MM.1S (cell line): Measurements from ENCODE around the gene CLDND2.

Experiments
- DNase-seq: peaks from one replicate; pipeline ENCODE4 v3.0.0-alpha.2; 2015
- H2AFZ ChIP-seq: fragments of 300-600 bp; sonication (generic); 2 replicates; pipeline ENCODE4 v1.6.0; 2016; ENCODE audit warnings: antibody characterized with exemption, low read length
- H3F3A ChIP-seq: fragments of 300-600 bp; sonication (generic); 2 replicates; pipeline ENCODE4 v1.6.1; 2016; ENCODE audit warnings: mild to moderate bottlenecking, antibody characterized with exemption, low read length, moderate library complexity, mixed read lengths; ENCODE audit not compliant: insufficient read depth
- H3K27ac ChIP-seq: fragments of 300-600 bp; sonication (generic); 2 replicates; pipeline ENCODE4 v1.5.1; 2016; ENCODE audit warnings: mild to moderate bottlenecking, low read length
- H3K27me3 ChIP-seq: fragments of 300-600 bp; sonication (generic); replicated peaks from 2 replicates; pipeline ENCODE4 v1.6.0; 2016; ENCODE audit warnings: low read length; ENCODE audit not compliant: insufficient read depth
- H3K36me3 ChIP-seq: fragments of 300-600 bp; sonication (generic); replicated peaks from 2 replicates; pipeline ENCODE4 v1.6.1; 2016; ENCODE audit warnings: mild to moderate bottlenecking, low read length, mixed read lengths; ENCODE audit not compliant: insufficient read depth
- H3K4me1 ChIP-seq: fragments of 300-600 bp; sonication (generic); 2 replicates; pipeline ENCODE4 v1.6.1; 2016; ENCODE audit warnings: low read length, mixed read lengths
- H3K4me2 ChIP-seq: fragments of 300-600 bp; sonication (generic); 2 replicates; pipeline ENCODE4 v1.6.0; 2016; ENCODE audit warnings: low read depth, low read length
- H3K4me3 ChIP-seq: fragments of 300-600 bp; sonication (generic); 2 replicates; pipeline ENCODE4 v1.5.1; 2016; ENCODE audit warnings: low read length, mixed read lengths
- H3K79me2 ChIP-seq: fragments of 300-600 bp; sonication (generic); 2 replicates; pipeline ENCODE4 v1.6.1; 2016; ENCODE audit warnings: mixed run types, low read length, mixed read lengths
- H3K9ac ChIP-seq: fragments of 300-600 bp; sonication (generic); 2 replicates; pipeline ENCODE4 v1.6.1; 2016; ENCODE audit warnings: low read length, mixed read lengths
- H3K9me2 ChIP-seq: fragments of 300-600 bp; sonication (generic); replicated peaks from 2 replicates; pipeline ENCODE4 v1.6.1; 2016; ENCODE audit warnings: mild to moderate bottlenecking, low read length, mixed read lengths; ENCODE audit not compliant: insufficient read depth
- H3K9me3 ChIP-seq: fragments of 300-600 bp; sonication (generic); replicated peaks from 2 replicates; pipeline ENCODE4 v1.6.1; 2016; ENCODE audit warnings: mild to moderate bottlenecking, low read length, mixed read lengths; ENCODE audit not compliant: insufficient read depth
- H4K20me1 ChIP-seq: fragments of 300-600 bp; sonication (generic); 2 replicates; pipeline ENCODE4 v1.6.1; 2016; ENCODE audit warnings: mild to moderate bottlenecking, low read length, moderate library complexity, mixed read lengths; ENCODE audit not compliant: insufficient read depth
- EZH2 ChIP-seq: fragments of 300-600 bp; sonication (generic); optimal IDR thresholded peaks from 2 replicates; pipeline ENCODE3; 2017; ENCODE audit warnings: low read depth, mild to moderate bottlenecking, antibody characterized with exemption, low read length, mixed read lengths
- EZH2phosphoT487 ChIP-seq: fragments of 300-600 bp; sonication (generic); IDR thresholded peaks from 2 replicates; pipeline ENCODE4 v1.6.1; 2018; ENCODE audit warnings: antibody characterized with exemption, low read length
- TF ChIP-seq, protein P1 (sequence below): fragments of 300-600 bp; sonication (generic); IDR thresholded peaks from 2 replicates; pipeline ENCODE4 v1.5.1; 2016; ENCODE audit warnings: antibody characterized with exemption, low read length, mixed read lengths

CLDND2 gene

DNA sequence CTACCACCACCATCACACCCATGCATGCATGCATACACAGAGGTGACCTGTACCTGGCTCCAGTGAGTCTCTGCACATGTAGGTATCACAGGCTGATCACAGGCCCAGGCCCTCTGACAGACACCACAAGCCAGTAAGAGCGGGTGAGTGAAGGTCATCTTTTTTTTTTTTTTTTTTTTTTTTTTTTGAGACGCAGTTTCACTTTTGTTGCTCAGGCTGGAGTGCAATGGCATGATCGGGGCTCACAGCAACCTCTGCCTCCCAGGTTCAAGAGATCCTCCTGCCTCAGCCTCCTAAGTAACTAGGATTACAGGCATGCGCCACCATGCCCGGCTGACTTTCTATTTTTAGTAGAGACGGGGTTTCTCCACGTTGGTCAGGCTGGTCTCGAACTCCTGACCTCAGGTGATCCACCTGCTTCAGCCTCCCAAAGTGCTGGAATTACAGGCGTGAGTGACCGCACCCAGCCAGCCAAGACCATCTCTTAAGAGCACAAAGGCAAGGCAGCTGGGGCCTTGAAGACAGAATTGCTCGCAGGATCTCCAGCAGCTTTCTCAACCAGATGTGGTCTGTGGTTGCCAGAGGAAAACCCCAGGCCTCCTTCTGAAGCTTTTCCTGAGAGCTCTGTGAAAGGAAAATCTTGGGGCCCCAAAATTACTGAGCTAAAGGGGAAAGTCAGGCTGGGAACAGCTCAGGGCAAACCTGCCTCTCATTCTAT lies 6.9 kb upstream of the CLDND2 start:
- TF ChIP-seq, protein P1, sequence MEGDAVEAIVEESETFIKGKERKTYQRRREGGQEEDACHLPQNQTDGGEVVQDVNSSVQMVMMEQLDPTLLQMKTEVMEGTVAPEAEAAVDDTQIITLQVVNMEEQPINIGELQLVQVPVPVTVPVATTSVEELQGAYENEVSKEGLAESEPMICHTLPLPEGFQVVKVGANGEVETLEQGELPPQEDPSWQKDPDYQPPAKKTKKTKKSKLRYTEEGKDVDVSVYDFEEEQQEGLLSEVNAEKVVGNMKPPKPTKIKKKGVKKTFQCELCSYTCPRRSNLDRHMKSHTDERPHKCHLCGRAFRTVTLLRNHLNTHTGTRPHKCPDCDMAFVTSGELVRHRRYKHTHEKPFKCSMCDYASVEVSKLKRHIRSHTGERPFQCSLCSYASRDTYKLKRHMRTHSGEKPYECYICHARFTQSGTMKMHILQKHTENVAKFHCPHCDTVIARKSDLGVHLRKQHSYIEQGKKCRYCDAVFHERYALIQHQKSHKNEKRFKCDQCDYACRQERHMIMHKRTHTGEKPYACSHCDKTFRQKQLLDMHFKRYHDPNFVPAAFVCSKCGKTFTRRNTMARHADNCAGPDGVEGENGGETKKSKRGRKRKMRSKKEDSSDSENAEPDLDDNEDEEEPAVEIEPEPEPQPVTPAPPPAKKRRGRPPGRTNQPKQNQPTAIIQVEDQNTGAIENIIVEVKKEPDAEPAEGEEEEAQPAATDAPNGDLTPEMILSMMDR = no peak
- TF ChIP-seq EZH2 = no peak
- TF ChIP-seq EZH2phosphoT487 = no peak
- no peaks in the 10 kb centered on the region for H3K4me1 ChIP-seq
- H3K4me3 ChIP-seq = no peak overlapping the region
- no peak overlapping the region for H3K9ac ChIP-seq
- no peaks in the 10 kb centered on the region for H3K9me3 ChIP-seq
- H3K79me2 ChIP-seq = no peaks in the 10 kb centered on the region
- no peak for DNase-seq
- no peak overlapping the region for H3K4me2 ChIP-seq
- H3F3A ChIP-seq = no peaks in the 10 kb centered on the region
- no peaks in the 10 kb centered on the region for H3K9me2 ChIP-seq
- no peaks in the 10 kb centered on the region for H3K27me3 ChIP-seq
- H3K27ac ChIP-seq = no peak overlapping the region
- H3K36me3 ChIP-seq = no peaks in the 10 kb centered on the region
- no peaks in the 10 kb centered on the region for H4K20me1 ChIP-seq
- H2AFZ ChIP-seq = no peak overlapping the region

DNA sequence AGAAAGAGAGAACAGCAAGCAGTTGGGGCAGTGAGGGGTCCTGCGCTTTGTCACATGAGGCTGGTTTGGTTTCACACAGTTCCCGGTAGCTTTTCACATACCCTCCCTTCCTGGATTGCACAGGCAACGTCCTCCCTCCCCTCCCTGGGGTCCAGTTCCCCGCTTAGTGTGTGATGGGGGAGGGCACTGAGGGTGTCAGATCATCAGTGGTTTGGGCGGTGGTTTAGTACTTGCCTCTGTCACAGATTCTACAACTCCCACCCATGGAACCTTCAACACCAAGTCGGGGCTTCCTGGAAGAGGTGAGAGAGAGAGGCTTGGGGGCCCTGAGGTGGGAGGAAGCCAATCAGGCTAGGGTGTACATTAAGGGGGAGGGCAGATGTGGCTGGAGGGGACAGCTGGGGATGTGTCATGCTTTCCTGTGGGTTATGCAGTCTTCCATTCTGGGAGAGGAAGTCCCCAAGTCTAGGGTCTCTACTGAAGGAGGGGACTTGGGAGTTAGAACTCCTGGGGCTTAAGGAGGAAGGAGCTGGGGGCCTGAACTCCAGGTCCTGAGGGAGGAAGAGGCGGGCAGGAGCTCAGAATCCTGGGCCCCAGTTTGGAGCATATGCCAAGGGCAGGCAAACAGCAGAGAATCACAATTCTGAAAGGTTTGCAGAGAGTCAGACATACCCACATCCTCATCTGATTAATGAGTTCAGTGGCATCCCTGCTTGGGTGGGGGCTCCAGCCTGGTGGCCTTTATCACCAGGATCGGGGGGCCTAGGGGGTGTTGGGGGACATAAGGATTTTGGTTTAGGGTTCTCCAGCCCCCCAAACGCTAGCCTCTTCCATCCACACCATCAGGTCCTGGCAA lies 4.1 kb upstream of the CLDND2 start, which contains the start of gene NKG7:
NKG7 (minus strand) TSS at position 6 of the 856 bp plus-strand sequence. CDS start 119 bp downstream, outside the sequence.
- H3K27me3 ChIP-seq = no peaks in the 10 kb centered on the region
- no peaks in the 10 kb centered on the region for H4K20me1 ChIP-seq
- no peaks in the 10 kb centered on the region for H3F3A ChIP-seq
- no peak within 1 kb of the TSS for H3K4me3 ChIP-seq
- H3K9ac ChIP-seq = no peak within 1 kb of the TSS
- H3K9me3 ChIP-seq = no peaks in the 10 kb centered on the region
- H3K4me2 ChIP-seq = no peak within 1 kb of the TSS
- no peak within 1 kb of the TSS for H3K27ac ChIP-seq
- H3K36me3 ChIP-seq = no peaks in the 10 kb centered on the region
- H3K79me2 ChIP-seq = no peaks in the 10 kb centered on the region
- H3K4me1 ChIP-seq = no peaks in the 10 kb centered on the region
- no peaks in the 10 kb centered on the region for H3K9me2 ChIP-seq
- no peak for DNase-seq
- no peak within 1 kb of the TSS for H2AFZ ChIP-seq
- TF ChIP-seq EZH2phosphoT487 (no peak), EZH2 (no peak)
- TF ChIP-seq, protein P1 = no peak

DNA sequence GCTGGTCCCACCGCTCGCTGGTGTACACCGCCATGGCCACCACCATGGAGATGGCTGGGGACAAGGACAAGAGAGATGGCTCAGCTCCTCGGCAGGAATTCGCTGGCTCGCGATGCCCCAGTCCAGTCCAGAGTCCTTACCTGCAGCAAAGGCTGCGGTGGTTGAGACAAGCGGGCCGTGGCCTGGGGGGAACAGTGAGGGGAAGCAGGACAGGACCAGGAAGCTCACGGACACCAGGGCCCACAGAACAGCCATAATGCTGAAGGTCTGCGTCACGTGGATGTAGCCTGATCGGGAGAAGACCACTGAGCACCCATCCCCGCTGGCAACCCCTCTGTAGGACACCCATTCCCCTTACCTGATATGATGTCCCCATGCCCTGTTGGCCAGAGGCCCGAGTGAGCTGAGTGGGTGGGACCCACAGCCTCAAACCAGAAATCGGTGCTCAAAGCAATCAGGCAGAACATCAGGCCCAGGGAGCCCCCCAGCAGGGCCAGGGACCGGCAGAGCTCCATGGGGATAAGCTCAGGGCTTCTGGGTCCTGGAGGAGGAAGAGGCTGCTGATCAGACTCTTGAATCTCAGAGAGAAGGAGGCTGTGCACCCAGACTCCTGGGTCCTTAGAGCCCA lies 3.3 kb upstream of the CLDND2 start:
- Histone ChIP-seq H2AFZ (no peak overlapping the region), H3K9ac (no peak overlapping the region)

More for the DNA sequence above, 3.3 kb upstream of the CLDND2 start:
- H3F3A ChIP-seq = no peaks in the 10 kb centered on the region
- no peaks in the 10 kb centered on the region for H3K4me1 ChIP-seq
- no peaks in the 10 kb centered on the region for H3K9me2 ChIP-seq
- H3K79me2 ChIP-seq = no peaks in the 10 kb centered on the region
- H3K4me2 ChIP-seq = no peak overlapping the region
- no peaks in the 10 kb centered on the region for H3K9me3 ChIP-seq
- no peak overlapping the region for H3K27ac ChIP-seq
- H3K27me3 ChIP-seq = no peaks in the 10 kb centered on the region
- TF ChIP-seq EZH2 (no peak), EZH2phosphoT487 (no peak)
- TF ChIP-seq, protein P1 = no peak
- H3K4me3 ChIP-seq = no peak overlapping the region
- no peak for DNase-seq
- no peaks in the 10 kb centered on the region for H3K36me3 ChIP-seq
- no peaks in the 10 kb centered on the region for H4K20me1 ChIP-seq
